ENCODE measurements around the gene NR2C2.

GRCh38 chr3:15065550-15066007, 118.2 kb downstream of the NR2C2 start:
- TF ChIP-seq CTCF (conservative IDR thresholded peaks at IDR 0.05; ENCODE audit: low read length), result no peak
- TF ChIP-seq EZH2phosphoT487 (IDR thresholded peaks at IDR 0.05; ENCODE audit: borderline replicate concordance, low read depth, low read length), result no peak

All from OCI-LY7 (cell line).